Progenitor cell of endocrine pancreas (in vitro differentiated cells): ENCODE measurements around the gene ATP5MG. TPM values are rescaled to one million over a fixed set of nuclear protein-coding genes. Genes with fewer than 3 reads are reported as not detected.

Source experiments
- DNase-seq: peaks from one replicate; pipeline ENCODE4 v3.0.0; 2021; ENCODE audit warnings: low spot score; ENCODE audit not compliant: unreplicated experiment
- H3K27ac Mint-ChIP-seq: 2 replicates; pipeline ENCODE4 v1.8.0; 2021; ENCODE audit warnings: mild to moderate bottlenecking, moderate library complexity, mixed read lengths
- H3K27me3 Mint-ChIP-seq: 2 replicates; pipeline ENCODE4 v1.8.0; 2021; ENCODE audit warnings: mixed read lengths
- H3K36me3 Mint-ChIP-seq: 2 replicates; pipeline ENCODE4 v1.8.0; 2022; ENCODE audit warnings: mixed read lengths; ENCODE audit not compliant: insufficient read depth
- H3K4me1 Mint-ChIP-seq: 2 replicates; pipeline ENCODE4 v1.8.0; 2021; ENCODE audit warnings: low read depth, mixed read lengths
- H3K4me3 Mint-ChIP-seq: 2 replicates; pipeline ENCODE4 v1.8.0; 2021; ENCODE audit warnings: low read depth, mild to moderate bottlenecking, moderate library complexity, mixed read lengths
- H3K9me3 Mint-ChIP-seq: 2 replicates; pipeline ENCODE4 v1.8.0; 2021; ENCODE audit warnings: low read depth, mixed read lengths
- CTCF ChIP-seq: fragments of 200-600 bp; sonication (generic); IDR thresholded peaks from one replicate; pipeline ENCODE4 v1.5.0; 2021; ENCODE audit warnings: antibody characterized with exemption, mild to moderate bottlenecking; ENCODE audit not compliant: unreplicated experiment
- long read RNA-seq: library from polyadenylated mRNA; unstranded; transcript quantifications from one replicate; pipeline ENCODE4 v2.0.0, GENCODE V29; 2020
- total RNA-seq: library from RNA; stranded (reverse); gene quantifications from 2 replicates; pipeline ENCODE4 v1.2.1, GENCODE V29; 2021

Gene ATP5MG, protein sequence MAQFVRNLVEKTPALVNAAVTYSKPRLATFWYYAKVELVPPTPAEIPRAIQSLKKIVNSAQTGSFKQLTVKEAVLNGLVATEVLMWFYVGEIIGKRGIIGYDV
- total RNA-seq, result 189 and 192 TPM in 2 replicates
- long read RNA-seq, transcript ATP5MG-201 (3 exons, 1,577 nt), result major isoform, 61 of 62 reads
- long read RNA-seq, partial matches to known transcripts, result 0 of 62 reads
- long read RNA-seq, other reads (novel, unspliced or antisense), result 0 of 62 reads

GRCh38 chr11:118401151-118401879 lies at the start of gene ATP5MG:
ATP5MG (plus strand) TSS chr11:118401606; CDS start chr11:118401666, 60 bp downstream.
- peaks cover 6% of the 10 kb centered on the region for H3K36me3 Mint-ChIP-seq
- peak within 1 kb of the TSS; percentile 95 for H3K4me3 Mint-ChIP-seq
- no peaks in the 10 kb centered on the region for H3K9me3 Mint-ChIP-seq
- TF ChIP-seq CTCF, result peak; percentile 19
- peaks cover 16% of the 10 kb centered on the region for H3K4me1 Mint-ChIP-seq
- peak within 1 kb of the TSS; percentile 100 for H3K27ac Mint-ChIP-seq
- no peaks in the 10 kb centered on the region for H3K27me3 Mint-ChIP-seq
- DNase-seq, result peak; percentile 70

- H3K27ac Mint-ChIP-seq, result no peak overlapping the region
- H3K4me3 Mint-ChIP-seq, result no peak overlapping the region
- peak; percentile 65 for TF ChIP-seq CTCF
- no peaks in the 10 kb centered on the region for H3K36me3 Mint-ChIP-seq
- no peaks in the 10 kb centered on the region for H3K4me1 Mint-ChIP-seq
- H3K27me3 Mint-ChIP-seq, result peaks cover 33% of the 10 kb centered on the region
- DNase-seq, result no peak
- H3K9me3 Mint-ChIP-seq, result no peaks in the 10 kb centered on the region
Observed at GRCh38 chr11:118353084-118353710, 48.2 kb upstream of the ATP5MG start.

DNA sequence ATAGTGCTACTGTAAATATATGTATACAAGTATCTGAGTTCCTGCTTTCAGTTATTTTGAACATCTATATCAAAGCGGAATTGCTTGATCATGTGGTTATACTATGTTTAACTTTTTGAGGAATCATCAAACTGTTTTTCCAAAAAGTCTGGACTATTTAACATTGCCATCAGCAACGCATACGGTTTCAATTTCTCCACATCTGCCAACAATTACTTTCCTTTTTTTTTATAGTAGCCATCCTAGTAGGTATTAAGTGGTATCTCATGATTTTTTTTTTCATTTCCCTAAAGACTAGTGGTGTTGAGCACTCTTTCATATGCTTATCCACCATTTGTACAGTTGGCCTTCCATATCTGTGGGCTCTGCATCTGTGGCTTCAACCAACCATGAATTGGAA lies 43.3 kb upstream of the ATP5MG start:
- Mint-ChIP-seq H3K36me3 (no peaks in the 10 kb centered on the region), H3K4me3 (no peak overlapping the region), H3K27me3 (peaks cover 15% of the 10 kb centered on the region), H3K9me3 (no peaks in the 10 kb centered on the region), H3K27ac (no peak overlapping the region), H3K4me1 (peaks cover 8% of the 10 kb centered on the region)
- DNase-seq, result no peak
- TF ChIP-seq CTCF, result no peak

GRCh38 chr11:118359295-118359958 lies 42.0 kb upstream of the ATP5MG start, which contains the start of gene UBE4A:
UBE4A (plus strand) TSS chr11:118359600; CDS start chr11:118365081, 5,481 bp downstream.
- Mint-ChIP-seq H3K9me3 (no peaks in the 10 kb centered on the region), H3K27me3 (peaks cover 15% of the 10 kb centered on the region), H3K27ac (peak within 1 kb of the TSS; percentile 93), H3K36me3 (no peaks in the 10 kb centered on the region), H3K4me3 (peak within 1 kb of the TSS; percentile 93), H3K4me1 (peaks cover 8% of the 10 kb centered on the region)
- TF ChIP-seq CTCF, result no peak
- peak; percentile 87 for DNase-seq

DNA sequence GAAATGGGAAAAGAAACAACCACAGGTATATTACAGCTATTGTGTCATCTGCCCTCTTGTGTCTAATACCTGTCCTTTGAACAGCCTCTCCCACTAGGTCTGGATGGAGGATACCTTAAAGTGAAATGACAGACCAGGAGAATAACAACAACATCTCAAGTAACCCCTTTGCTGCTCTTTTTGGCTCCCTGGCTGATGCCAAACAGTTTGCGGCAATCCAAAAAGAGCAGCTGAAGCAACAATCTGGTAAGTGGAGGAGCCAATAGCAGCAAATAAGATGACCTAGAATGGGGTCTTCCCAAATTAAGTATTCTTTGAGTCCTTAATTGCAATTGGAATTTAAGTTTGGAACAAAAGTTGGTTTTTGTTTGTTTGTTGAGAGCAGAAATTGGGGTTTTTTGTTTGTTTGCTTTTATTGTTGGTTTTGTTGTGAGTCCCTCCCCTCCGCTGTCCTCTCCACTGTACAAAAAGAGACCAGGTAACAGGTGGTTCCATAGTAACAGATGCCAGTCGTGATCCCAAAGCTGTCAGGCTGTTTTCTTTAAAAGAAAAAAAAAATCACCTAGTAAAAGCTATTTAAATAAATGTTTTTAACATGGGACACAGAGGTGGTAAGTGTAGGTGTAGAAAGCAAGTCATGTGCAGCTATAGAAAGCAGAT lies 36.3 kb upstream of the ATP5MG start:
- no peak overlapping the region for H3K27ac Mint-ChIP-seq
- no peak for TF ChIP-seq CTCF
- peaks cover 16% of the 10 kb centered on the region for H3K36me3 Mint-ChIP-seq
- no peak overlapping the region for H3K4me3 Mint-ChIP-seq
- peaks cover 10% of the 10 kb centered on the region for H3K4me1 Mint-ChIP-seq
- H3K27me3 Mint-ChIP-seq, result no peaks in the 10 kb centered on the region
- no peaks in the 10 kb centered on the region for H3K9me3 Mint-ChIP-seq
- no peak for DNase-seq
